Measurements from ENCODE around the gene ANGPTL4. TPM values are rescaled to one million over a fixed set of nuclear protein-coding genes. Genes with fewer than 3 reads are reported as not detected.

Gene ANGPTL4
- total and polyA plus RNA-seq, 10 donors = 1.8 to 28.3 (median 8.6) TPM

DNA sequence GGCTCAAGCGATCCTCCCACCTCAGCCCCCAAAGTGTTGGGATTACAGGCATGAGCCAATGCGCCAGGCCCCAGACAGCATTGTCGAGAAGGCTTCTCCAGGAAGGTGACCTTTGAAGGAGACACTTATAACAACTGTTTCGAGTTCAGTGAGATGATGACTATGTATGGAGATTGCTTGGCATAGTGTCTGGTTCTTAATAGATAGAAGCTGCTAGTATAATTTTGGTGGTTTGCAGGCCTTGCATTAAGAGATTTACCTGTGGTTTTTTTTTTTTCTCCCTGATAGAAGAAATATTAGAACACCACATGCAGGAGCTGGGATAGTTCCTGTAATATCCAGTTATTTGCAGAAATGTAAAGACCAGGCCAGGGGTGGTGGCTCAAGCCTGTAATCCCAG is 52.8 kb downstream of the ANGPTL4 start:
- WGBS, 5 donors = 67 to 88% (median 77%) methylated on average over 4 of the region's 4 CpGs
- no peak for DNase-seq
- H3K4me1 ChIP-seq = peaks cover 9 to 67% (median 31%) of the 10 kb centered on the region in 6 donors
- peak overlapping the region in 3 of 8 donors; percentile 70 to 75 (median 70) for H3K27ac ChIP-seq
- H3K4me3 ChIP-seq = no peak overlapping the region
- no peaks in the 10 kb centered on the region for H3K27me3 ChIP-seq (replicated peaks in 1 of 7)
- intact Hi-C loops (cut with DNase I; ENCODE audit: low total_unique reads) = no loop called here
- H3K9me3 ChIP-seq = no peaks in the 10 kb centered on the region
- H3K36me3 ChIP-seq = peaks cover 0 to 16% (median 4%) of the 10 kb centered on the region in 6 donors
- TF ChIP-seq POLR2A (IDR thresholded peaks at IDR 0.05) = no peak
- TF ChIP-seq CTCF (IDR thresholded peaks at IDR 0.05 in 8 of 11, conservative IDR thresholded peaks at IDR 0.05 in 3 of 11) = no peak
- no peak for TF ChIP-seq POLR2AphosphoS5 (IDR thresholded peaks at IDR 0.05)

DNA sequence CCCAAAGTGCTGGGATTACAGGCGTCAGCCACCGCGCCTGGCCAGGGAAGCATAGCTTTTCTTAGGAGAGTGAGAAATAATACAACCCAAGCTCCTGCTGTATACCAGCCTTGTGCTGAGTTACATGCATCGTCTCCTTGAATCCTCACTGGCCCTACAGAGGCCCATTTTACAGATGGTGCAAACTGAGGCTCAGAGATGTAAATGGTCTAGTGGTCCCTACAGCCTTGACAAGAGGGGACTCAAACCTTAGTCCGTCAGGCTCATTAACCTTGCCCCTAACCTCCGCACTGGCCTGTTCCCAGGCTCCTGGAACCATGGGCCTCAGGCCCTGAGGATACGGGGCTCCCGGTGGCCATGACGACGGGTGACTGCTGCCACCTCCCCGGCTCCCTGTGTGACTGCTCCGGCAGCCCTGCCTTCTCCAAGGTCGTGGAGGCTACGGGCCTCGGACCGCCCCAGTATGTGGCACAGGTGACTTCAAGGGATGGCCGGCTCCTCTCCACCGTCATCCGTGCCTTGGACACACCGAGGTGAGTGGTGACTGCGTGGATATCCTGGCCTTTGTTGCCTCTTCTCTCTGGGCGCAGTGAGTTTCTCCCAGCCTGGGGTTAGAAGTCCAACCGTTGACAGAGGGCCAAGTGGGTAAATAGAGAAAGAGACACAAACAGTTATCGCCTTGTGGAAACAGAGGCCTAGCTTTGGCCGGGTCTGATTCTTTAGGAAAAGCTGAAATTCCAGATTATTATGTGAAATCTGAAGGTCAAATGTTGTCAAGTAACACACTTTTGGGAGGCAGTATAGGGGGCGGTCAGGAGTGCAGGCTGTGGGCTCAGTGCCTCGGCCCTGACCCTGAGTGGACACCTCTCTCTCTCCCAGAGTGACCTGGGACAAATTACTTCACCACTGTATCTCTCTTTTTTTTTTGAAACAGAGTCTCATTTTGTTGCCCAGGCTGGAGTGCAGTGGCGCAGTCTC is 57.8 kb downstream of the ANGPTL4 start:
- no peak overlapping the region for H3K27ac ChIP-seq
- H3K4me3 ChIP-seq = no peak overlapping the region
- H3K27me3 ChIP-seq (replicated peaks in 1 of 7) = no peaks in the 10 kb centered on the region
- 94 to 97% (median 94%) methylated on average over 16 to 28 of the region's 28 CpGs for WGBS, 5 donors
- intact Hi-C loops (cut with DNase I; ENCODE audit: low total_unique reads) = no loop called here
- peaks cover 0 to 59% (median 15%) of the 10 kb centered on the region in 6 donors for H3K36me3 ChIP-seq
- no peaks in the 10 kb centered on the region for H3K9me3 ChIP-seq
- peaks cover 7 to 44% (median 24%) of the 10 kb centered on the region in 6 donors for H3K4me1 ChIP-seq
- no peak for DNase-seq
- TF ChIP-seq CTCF (IDR thresholded peaks at IDR 0.05 in 8 of 11, conservative IDR thresholded peaks at IDR 0.05 in 3 of 11) (no peak), POLR2AphosphoS5 (IDR thresholded peaks at IDR 0.05) (peak in 1 of 3 donors; percentile 17)

- H3K9me3 ChIP-seq = no peaks in the 10 kb centered on the region
- no peaks in the 10 kb centered on the region for H3K27me3 ChIP-seq (replicated peaks in 1 of 7)
- peak overlapping the region in 1 of 8 donors; percentile 8 for H3K4me3 ChIP-seq
- H3K4me1 ChIP-seq = peaks cover 6 to 23% (median 17%) of the 10 kb centered on the region in 6 donors
- TF ChIP-seq POLR2AphosphoS5 (IDR thresholded peaks at IDR 0.05) (peak; percentile 66 to 85 (median 79)), POLR2A (IDR thresholded peaks at IDR 0.05) (no peak), CTCF (IDR thresholded peaks at IDR 0.05 in 8 of 11, conservative IDR thresholded peaks at IDR 0.05 in 3 of 11) (no peak)
- intact Hi-C loops (cut with DNase I; ENCODE audit: low total_unique reads) = no loop called here
- 31 to 62% (median 47%) methylated on average over 9 of the region's 9 CpGs for WGBS, 5 donors
- DNase-seq = peak; percentile 84
- H3K27ac ChIP-seq = peak overlapping the region; percentile 64 to 88 (median 82)
- H3K36me3 ChIP-seq = peaks cover 0 to 76% (median 22%) of the 10 kb centered on the region in 6 donors
These were observed 59.9 kb downstream of the ANGPTL4 start for GRCh38 chr19:8423817-8424223.

Small RNAs within 50 kb of the gene (microRNA-seq; reads per million reads assigned to microRNA genes)
- gene MIR4999 = 6.9 to 8.2 (median 7.7) reads per million in 3 donors

Small RNAs within 50 kb of the gene (small RNA-seq; reads per million reads assigned to genes)
- 0 to 0.30 (median 0.18) reads per million in 4 donors for gene MIR4999

Other genes with a start within 250 kb of the ANGPTL4 start
- gene FBN3, start 214.6 kb upstream of the ANGPTL4 start, total RNA-seq = not detected
- gene FBN3, start 214.6 kb upstream of the ANGPTL4 start, polyA plus RNA-seq = under 1 TPM in 1 of 3 donors, not detected in 2; 0.02 TPM
- gene CERS4, start 154.8 kb upstream of the ANGPTL4 start, total RNA-seq = 10 to 100 TPM; 27.7 to 46.3 (median 40.7) TPM
- 10 to 100 TPM; 43.2 to 49.2 (median 44.1) TPM for gene CERS4, start 154.8 kb upstream of the ANGPTL4 start, polyA plus RNA-seq
- gene CD320, start 55.8 kb upstream of the ANGPTL4 start, total RNA-seq = 100 to 1,000 TPM in 1 of 7 donors, 10 to 100 TPM in 6; 35.8 to 131 (median 73.3) TPM
- 10 to 100 TPM; 26.6 to 34.3 (median 28.1) TPM for gene CD320, start 55.8 kb upstream of the ANGPTL4 start, polyA plus RNA-seq
- 10 to 100 TPM; 14.6 to 43.2 (median 28.0) TPM for gene NDUFA7, start 42.8 kb upstream of the ANGPTL4 start, total RNA-seq
- 100 to 1,000 TPM in 1 of 3 donors, 10 to 100 TPM in 2; 95.1 to 131 (median 99.6) TPM for gene NDUFA7, start 42.8 kb upstream of the ANGPTL4 start, polyA plus RNA-seq
- 1,000 to 10,000 TPM in 4 of 7 donors, 100 to 1,000 TPM in 3; 356 to 1,972 (median 1,411) TPM for gene RPS28, start 42.7 kb upstream of the ANGPTL4 start, total RNA-seq
- gene RPS28, start 42.7 kb upstream of the ANGPTL4 start, polyA plus RNA-seq = 1,000 to 10,000 TPM; 1,207 to 2,442 (median 2,131) TPM
- gene KANK3, start 20.9 kb upstream of the ANGPTL4 start, total RNA-seq = 10 to 100 TPM; 42.2 to 84.6 (median 54.6) TPM
- 10 to 100 TPM; 14.0 to 66.7 (median 50.3) TPM for gene KANK3, start 20.9 kb upstream of the ANGPTL4 start, polyA plus RNA-seq
- gene RAB11B, start 26.2 kb downstream of the ANGPTL4 start, total RNA-seq = 100 to 1,000 TPM in 4 of 7 donors, 10 to 100 TPM in 3; 60.2 to 114 (median 100) TPM
- 100 to 1,000 TPM in 1 of 3 donors, 10 to 100 TPM in 2; 42.0 to 101 (median 42.5) TPM for gene RAB11B, start 26.2 kb downstream of the ANGPTL4 start, polyA plus RNA-seq
- 100 to 1,000 TPM in 3 of 7 donors, 10 to 100 TPM in 4; 52.1 to 212 (median 81.1) TPM for gene MARCHF2, start 49.1 kb downstream of the ANGPTL4 start, total RNA-seq
- gene MARCHF2, start 49.1 kb downstream of the ANGPTL4 start, polyA plus RNA-seq = 10 to 100 TPM; 33.4 to 42.8 (median 36.2) TPM
- 100 to 1,000 TPM; 105 to 229 (median 147) TPM for gene HNRNPM, start 80.8 kb downstream of the ANGPTL4 start, total RNA-seq
- gene HNRNPM, start 80.8 kb downstream of the ANGPTL4 start, polyA plus RNA-seq = 100 to 1,000 TPM in 1 of 3 donors, 10 to 100 TPM in 2; 77.1 to 153 (median 79.9) TPM
- gene PRAM1, start 138.5 kb downstream of the ANGPTL4 start, total RNA-seq = 10 to 100 TPM in 6 of 7 donors, 1 to 10 TPM in 1; 7.1 to 36.5 (median 15.1) TPM
- gene PRAM1, start 138.5 kb downstream of the ANGPTL4 start, polyA plus RNA-seq = 10 to 100 TPM in 2 of 3 donors, 1 to 10 TPM in 1; 2.4 to 23.0 (median 22.0) TPM
- gene ZNF414, start 150.0 kb downstream of the ANGPTL4 start, total RNA-seq = 10 to 100 TPM; 12.0 to 31.0 (median 26.6) TPM
- gene ZNF414, start 150.0 kb downstream of the ANGPTL4 start, polyA plus RNA-seq = 10 to 100 TPM; 12.7 to 31.7 (median 15.8) TPM
- 100 to 1,000 TPM; 167 to 423 (median 234) TPM for gene MYO1F, start 213.3 kb downstream of the ANGPTL4 start, total RNA-seq
- 10 to 100 TPM; 22.1 to 88.8 (median 55.0) TPM for gene MYO1F, start 213.3 kb downstream of the ANGPTL4 start, polyA plus RNA-seq
- gene ADAMTS10, start 246.6 kb downstream of the ANGPTL4 start, total RNA-seq = 10 to 100 TPM in 6 of 7 donors, 1 to 10 TPM in 1; 9.2 to 33.8 (median 20.2) TPM
- gene ADAMTS10, start 246.6 kb downstream of the ANGPTL4 start, polyA plus RNA-seq = 10 to 100 TPM in 2 of 3 donors, 1 to 10 TPM in 1; 7.8 to 22.4 (median 10.5) TPM